ENCODE data around the gene IGDCC3.

The IGDCC3 gene

DNA sequence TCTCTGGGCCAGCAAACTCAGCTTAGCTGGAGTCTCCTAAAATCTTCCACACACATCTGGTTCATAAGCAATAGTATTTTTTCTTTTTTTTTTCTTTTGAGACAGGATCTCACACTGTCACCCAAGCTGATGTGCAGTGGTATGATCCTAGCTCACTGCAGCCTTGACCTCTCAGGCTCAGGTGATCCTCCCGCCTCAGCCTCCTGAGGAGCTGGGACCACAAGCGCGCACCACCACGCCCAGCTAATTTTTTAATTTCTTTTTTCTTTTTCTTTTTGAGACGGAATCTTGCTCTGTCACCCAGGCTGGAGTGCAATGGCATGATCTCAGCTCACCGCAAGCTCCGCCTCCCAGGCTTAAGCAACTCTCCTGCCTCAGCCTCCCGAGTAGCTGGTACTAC, 39.0 kb downstream of the IGDCC3 start:
- no peak for DNase-seq

DNA sequence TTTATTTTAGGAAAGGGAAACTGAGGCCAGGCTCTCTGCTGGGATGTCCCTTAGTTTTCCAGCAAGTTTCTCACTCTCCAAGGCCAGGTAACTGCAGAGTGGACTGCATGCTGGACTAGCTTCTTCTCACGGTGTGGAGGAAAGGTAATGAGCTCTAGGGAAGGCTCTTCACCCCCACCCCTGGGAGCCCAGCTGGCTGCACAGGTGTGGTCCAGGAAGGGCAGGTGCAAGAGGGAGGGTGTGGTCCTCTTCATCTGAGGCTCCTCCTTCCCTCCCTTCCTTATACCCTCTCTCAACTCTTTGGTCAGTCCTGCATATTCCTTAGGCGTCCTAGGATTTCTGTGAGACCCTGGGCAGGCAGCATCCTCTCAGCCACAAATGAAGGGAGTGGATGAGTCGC, 39.4 kb downstream of the IGDCC3 start:
- DNase-seq = no peak

- no peak for DNase-seq
These were observed 40.2 kb downstream of the IGDCC3 start for GRCh38 chr15:65337436-65338070.

GRCh38 chr15:65336493-65337435, 41.0 kb downstream of the IGDCC3 start:
- no peak for DNase-seq

- no peak for DNase-seq
These were observed 42.3 kb downstream of the IGDCC3 start for GRCh38 chr15:65335278-65336055.

DNA sequence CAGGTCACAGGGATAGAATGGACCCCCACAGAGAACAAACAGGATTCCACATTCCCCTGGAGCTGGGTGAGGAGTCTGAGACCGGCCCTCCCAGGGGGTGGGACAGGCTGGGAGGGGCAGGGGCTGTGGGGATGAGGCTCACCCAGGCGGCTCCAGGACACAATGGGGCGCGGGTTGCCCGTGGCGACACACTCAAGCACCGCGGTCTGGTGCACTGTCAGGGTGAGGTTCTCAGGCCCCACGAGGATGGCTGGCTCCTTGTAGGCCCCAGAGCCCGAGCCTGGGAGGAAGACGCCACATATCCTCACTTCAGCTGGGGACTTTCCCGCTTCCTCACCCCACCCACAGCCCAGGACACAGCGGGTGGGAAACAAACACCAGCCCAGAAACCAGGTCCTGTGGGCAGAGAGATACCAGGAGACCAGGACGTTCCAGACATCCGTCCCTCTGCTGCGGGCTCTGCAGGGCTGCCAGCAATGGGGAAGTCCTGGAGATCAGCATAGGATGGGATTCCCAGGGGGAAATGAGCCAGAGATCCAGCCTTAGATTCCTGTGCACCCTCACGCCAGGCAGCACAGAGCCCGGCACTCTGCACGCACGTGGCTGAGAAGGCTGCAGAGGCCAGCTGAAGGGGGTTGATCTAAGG, 43.1 kb downstream of the IGDCC3 start:
- no peak for DNase-seq

DNA sequence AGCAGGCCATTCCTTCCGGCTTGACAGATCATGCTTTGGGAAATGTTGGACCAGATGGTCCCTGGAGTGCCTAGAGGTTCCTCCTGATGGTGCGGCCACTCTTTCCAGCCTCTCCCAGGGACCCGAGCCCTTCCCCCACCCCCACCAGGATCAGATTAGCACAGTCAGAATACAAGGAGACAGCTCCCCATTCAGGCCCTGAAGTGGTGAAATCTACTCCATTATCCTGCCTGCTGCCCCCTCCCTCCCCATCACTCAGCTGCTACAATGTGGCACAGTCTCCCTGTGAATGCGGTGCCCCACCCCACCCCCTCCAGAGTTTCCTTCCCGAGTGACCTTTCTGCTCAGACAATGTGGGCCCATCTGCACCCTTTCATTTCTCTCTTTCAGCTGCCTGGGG, 43.9 kb downstream of the IGDCC3 start:
- no peak for DNase-seq

- no peak for DNase-seq
These were observed 44.5 kb downstream of the IGDCC3 start for GRCh38 chr15:65333148-65333820.

DNA sequence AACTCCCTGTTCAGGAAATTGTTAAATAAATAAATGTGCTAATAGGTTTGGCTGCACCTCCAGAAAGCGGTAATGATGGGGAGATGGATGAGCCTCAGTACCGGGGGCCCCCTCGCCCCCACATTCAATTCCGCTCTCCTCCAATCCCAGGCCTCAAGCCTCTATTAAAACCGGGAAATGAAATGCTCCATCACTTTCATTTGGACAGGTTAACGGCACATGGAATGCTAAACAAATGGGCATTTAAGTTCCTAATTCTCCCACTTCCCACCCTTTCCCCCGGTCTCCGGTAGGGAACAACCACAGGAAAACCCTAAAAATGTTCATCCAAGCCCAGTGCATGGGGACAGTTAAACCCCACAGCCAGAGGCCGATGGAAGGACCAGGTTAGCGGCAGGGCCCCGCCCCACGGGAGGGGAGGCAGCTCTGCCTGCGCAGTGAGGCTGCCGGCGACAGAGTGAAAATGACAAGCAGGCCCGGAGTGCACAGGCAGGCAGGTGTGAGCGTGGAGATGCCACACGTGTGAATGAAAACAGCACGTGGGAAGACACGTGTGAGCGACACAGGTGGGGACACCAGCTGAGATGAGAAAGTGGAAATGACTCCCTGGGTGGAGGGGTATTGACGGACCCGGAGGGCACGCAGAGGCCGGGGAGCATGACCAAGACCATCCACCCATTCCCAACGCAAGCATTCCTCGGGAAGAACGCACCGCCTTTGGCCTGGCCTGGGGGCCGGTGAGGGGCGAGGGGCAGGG, 45.2 kb downstream of the IGDCC3 start:
- no peak for DNase-seq

DNA sequence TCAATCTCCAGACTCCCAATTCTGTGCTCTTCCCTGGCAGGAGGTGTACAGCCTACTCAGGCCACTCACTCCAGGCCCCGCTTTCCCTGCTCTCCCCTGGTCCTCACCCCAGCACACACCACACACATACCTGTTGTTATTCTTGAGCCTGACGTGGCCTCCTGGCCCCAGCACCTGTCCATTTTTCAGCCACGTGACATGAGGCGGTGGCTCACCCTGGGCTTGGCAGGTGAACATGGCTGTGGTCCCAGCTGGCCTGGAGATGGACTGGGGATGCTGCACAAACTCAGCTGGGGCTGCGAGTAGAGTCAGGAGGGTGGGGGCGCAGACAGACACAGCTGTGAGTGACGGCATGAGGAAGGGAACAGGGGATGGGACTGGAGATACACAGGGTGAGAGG, 46.0 kb downstream of the IGDCC3 start:
- no peak for DNase-seq

DNA sequence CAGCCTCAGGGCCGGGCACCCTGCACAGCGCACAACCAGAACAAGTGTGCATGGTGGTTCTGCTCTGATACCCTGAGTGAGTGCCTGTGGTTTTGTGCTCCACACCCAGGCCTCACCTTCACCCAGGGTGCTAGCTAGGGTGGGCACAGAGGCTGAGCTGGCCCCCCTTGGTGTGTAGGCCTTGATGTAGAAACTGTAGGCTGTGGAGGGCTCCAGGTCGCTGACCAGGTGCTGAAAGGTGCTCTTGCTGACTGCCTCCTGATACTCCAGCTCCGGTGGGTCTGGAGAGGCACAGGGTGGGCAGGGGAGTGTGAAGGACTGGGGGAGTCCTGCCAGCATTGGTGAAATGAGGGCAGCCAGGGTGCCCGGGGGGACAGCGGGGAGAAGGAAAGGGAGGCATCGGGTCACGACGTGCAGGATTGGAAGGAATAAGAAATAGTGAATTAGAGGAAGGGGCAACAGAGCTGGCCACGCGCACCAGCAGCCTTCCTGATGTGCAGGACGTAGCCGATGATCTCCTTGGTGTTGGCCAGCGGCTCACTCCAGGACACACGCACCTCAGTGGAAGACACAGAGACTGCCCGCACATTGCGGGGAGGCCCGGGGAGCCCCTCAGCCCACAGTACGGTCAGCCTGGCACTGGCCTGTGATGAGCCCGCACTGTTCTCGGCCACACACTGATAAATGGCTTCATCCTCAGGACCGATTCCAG, 46.7 kb downstream of the IGDCC3 start:
- DNase-seq = no peak

- no peak for DNase-seq
These were observed 47.6 kb downstream of the IGDCC3 start for GRCh38 chr15:65329984-65330735.

- DNase-seq = no peak
These were observed 48.4 kb downstream of the IGDCC3 start for GRCh38 chr15:65329288-65329983.

DNA sequence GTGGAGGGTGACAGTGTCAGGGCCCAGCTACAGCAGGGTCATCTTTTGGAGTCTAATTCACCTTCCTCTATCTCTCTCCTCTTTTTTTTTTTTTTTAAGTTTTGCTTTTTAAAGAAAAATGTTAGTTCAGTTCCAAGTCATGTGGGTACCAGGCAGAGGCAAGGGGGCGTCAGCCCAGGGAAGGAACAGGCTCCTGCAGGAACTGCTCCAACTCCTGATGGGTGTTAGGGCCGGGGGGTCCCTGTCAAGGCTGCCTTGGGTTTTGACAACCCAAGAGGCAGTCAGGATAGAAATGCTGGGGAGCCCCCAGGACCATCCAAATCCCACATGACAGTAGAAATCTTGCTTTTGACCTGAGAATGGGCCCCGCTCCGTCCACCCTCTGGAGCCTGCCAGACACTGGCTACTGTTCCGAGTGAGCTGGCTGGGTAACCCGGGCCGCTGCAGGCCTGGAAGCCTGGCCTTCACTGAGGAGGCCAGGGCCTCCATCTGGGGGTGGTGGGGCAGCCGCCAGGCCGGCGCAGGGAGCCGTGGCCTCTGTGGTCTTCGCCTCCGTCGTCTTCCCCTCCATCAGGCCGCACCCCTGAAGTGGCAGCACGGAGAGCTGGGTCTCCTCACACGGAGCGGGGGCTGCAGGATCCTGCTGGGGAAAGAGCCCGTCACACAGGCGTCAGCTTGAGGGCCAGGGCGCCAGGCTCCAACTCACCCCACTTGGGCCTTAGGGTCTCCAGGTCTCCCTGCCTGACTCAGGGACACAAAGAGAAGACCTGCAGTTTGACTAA, 49.1 kb downstream of the IGDCC3 start:
- DNase-seq = no peak

- DNase-seq = no peak
These were observed 50.0 kb downstream of the IGDCC3 start for GRCh38 chr15:65327651-65328393.

DNA sequence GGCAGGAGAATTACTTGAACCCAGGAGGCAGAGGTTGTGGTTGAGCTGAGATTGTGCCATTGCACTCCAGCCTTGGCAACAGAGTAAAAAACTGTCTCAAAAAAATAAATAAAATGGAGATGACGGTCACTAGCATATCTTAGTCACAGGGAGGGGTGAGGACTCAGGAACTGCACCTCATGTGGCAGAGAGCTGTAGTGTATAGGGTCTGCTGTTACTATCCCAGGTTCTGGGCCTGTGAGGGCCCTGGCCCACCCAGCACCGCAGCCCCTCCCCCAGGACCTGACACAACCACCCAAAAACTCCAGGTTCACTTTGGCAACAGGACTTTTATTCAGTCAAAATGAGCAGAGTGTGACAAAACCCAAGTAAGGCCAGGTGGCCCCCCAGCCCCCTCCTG, 51.0 kb downstream of the IGDCC3 start:
- no peak for DNase-seq

GRCh38 chr15:65326117-65326526, 51.7 kb downstream of the IGDCC3 start:
- peak; percentile 67 for DNase-seq

GRCh38 chr15:65323071-65323511, 54.7 kb downstream of the IGDCC3 start:
- peak; percentile 88 for DNase-seq

All from right hindlimb (tissue), 1 donor.